Small intestine (tissue), 7 donors: ENCODE measurements around the gene GAA. TPM values are rescaled to one million over a fixed set of nuclear protein-coding genes. Genes with fewer than 3 reads are reported as not detected.

Experiments
- DNase-seq, 2 donors: peaks; one replicate each; pipeline versions ENCODE4 v3.0.0 to v3.0.0-alpha.2; 2013
- FAIRE-seq: peaks from 2 replicates; lab custom pipeline; 2012; peaks lifted over from hg19 to GRCh38; lab: Jason Lieb, UNC
- H3K27ac ChIP-seq, 3 donors: one replicate each; pipeline ENCODE4 v1.5.1; 2013; ENCODE audit warnings: low read length in 2 of 3, mild to moderate bottlenecking in 2 of 3, control low read depth in 1 of 3, inconsistent platforms in 1 of 3, low read depth in 1 of 3, moderate library complexity in 1 of 3
- H3K27me3 ChIP-seq, 3 donors: one replicate each; pipeline ENCODE4 v1.6.1; 2013; ENCODE audit warnings: low read length in 3 of 3, inconsistent platforms in 1 of 3; ENCODE audit not compliant: control insufficient read depth in 3 of 3, insufficient read depth in 3 of 3
- H3K36me3 ChIP-seq, 3 donors: one replicate each; pipeline ENCODE4 v1.6.1; 2013; ENCODE audit warnings: low read length in 3 of 3, inconsistent platforms in 1 of 3, low read depth in 1 of 3, mild to moderate bottlenecking in 1 of 3, moderate library complexity in 1 of 3; ENCODE audit not compliant: control insufficient read depth in 3 of 3, insufficient read depth in 2 of 3
- H3K4me1 ChIP-seq, 3 donors: one replicate each; pipeline ENCODE4 v1.6.1; 2013; ENCODE audit warnings: low read length in 2 of 3, inconsistent platforms in 1 of 3, low read depth in 1 of 3, mild to moderate bottlenecking in 1 of 3, moderate library complexity in 1 of 3; ENCODE audit not compliant: control insufficient read depth in 3 of 3, insufficient read depth in 2 of 3
- H3K4me3 ChIP-seq, 3 donors: one replicate each; pipeline ENCODE4 v1.5.1; 2013; ENCODE audit warnings: low read length in 3 of 3, control low read depth in 1 of 3, inconsistent platforms in 1 of 3, low read depth in 1 of 3, mild to moderate bottlenecking in 1 of 3, moderate library complexity in 1 of 3
- H3K9me3 ChIP-seq, 2 donors: one replicate each; pipeline ENCODE4 v1.6.1; 2013; ENCODE audit warnings: low read depth in 1 of 2, low read length in 1 of 2; ENCODE audit not compliant: control insufficient read depth in 2 of 2, insufficient read depth in 1 of 2
- WGBS, 3 donors: extraction: QIAGEN DNeasy Blood & Tissue Kit; methylation state at CpG; one replicate each; pipeline ENCODE4 v1.1.7; 2013; 5-methylcytosine and 5-hydroxymethylcytosine counted together
- polyA plus RNA-seq, 4 donors: library from polyadenylated mRNA; stranded (reverse) in 3 of 4; unstranded in 1 of 4; fragments of 200-250 nt in 3 of 4; fragments of 120-200 nt in 1 of 4; gene quantifications; one replicate each; pipeline versions ENCODE4 v1.2.1 to v1.2.3, GENCODE V29; 2013
- donor health status: healthy with polysubstance abuse.
- donor health status: control.
- donor health status: control.
- donor health status: Bipolar disorder and iron deficiency.
- donor health status: healthy.

GAA gene
- polyA plus RNA-seq, 4 donors, result 13.2 to 64.4 (median 21.3) TPM

DNA sequence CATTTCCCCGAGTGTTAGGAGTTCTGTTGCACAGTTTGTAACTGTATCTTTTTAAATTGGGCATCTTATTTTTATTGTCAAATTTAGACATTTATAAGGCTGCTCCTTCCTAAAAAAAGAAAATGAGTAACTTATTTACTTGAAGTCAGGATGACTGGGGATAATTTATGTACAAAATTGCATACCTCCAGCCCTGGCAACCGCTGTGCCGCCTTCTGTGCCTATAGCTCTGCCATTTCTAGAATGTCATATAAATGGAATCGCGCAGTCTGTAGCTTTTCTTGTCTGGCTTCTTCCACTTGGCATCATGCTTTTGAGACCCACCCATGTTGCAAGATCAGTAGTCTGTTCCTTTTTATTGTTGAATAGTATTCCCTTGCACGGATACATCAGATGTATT, 29.0 kb upstream of the GAA start:
- FAIRE-seq (no peak), DNase-seq (no peak)
- WGBS, 3 donors, result 92 to 96% (median 95%) methylated on average over 6 of the region's 6 CpGs
- H3K9me3 ChIP-seq, result no peaks in the 10 kb centered on the region
- peaks cover 0 to 1% (median 0%) of the 10 kb centered on the region in 3 donors for H3K36me3 ChIP-seq
- H3K4me1 ChIP-seq, result peaks cover 3 to 7% (median 5%) of the 10 kb centered on the region in 3 donors
- H3K4me3 ChIP-seq, result no peak overlapping the region
- no peak overlapping the region for H3K27ac ChIP-seq
- H3K27me3 ChIP-seq, result no peaks in the 10 kb centered on the region

DNA sequence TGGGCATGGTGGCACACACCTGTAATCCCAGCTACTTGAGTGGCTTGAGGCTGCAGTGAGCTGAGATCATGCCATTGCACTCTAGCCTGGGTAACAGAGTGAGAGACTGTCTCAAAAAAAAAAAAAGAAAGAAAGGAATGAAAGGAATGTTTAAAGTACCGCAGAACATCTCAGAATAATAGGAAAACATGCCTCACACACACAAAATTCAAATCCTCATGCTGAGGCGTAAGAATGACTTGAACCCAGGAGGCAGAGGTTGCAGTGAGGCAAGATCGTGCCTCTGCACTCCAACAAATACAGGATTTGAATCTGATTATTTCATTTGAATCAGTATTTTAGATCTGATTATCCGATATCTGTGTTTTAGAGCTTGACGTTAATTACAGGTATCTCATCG, 21.3 kb upstream of the GAA start:
- Histone ChIP-seq H3K4me3 (no peak overlapping the region), H3K27ac (no peak overlapping the region), H3K4me1 (peaks cover 0 to 3% (median 0%) of the 10 kb centered on the region in 3 donors), H3K27me3 (no peaks in the 10 kb centered on the region), H3K9me3 (no peaks in the 10 kb centered on the region), H3K36me3 (peaks cover 0 to 12% (median 0%) of the 10 kb centered on the region in 3 donors)
- no peak for FAIRE-seq
- 82 to 91% (median 86%) methylated on average over 6 of the region's 6 CpGs for WGBS, 3 donors
- no peak for DNase-seq

DNA sequence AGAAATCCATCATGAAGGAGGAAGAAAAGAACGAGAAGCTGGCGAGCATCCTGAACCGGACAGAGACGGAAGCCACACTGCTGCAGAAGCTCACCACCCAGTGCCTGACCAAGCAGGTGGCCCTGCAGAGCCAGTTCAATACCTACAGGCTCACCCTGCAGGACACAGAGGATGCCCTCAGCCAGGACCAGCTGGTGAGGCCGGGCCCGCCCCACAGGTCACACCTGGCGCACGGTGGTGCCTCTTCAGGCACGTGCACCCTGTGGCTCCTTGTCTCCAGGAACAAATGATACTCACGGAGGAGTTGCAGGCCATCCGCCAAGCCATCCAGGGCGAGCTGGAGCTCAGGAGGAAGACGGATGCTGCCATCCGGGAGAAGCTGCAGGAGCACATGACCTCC, 19.8 kb upstream of the GAA start:
- peaks cover 0 to 3% (median 0%) of the 10 kb centered on the region in 3 donors for H3K4me1 ChIP-seq
- peaks cover 0 to 12% (median 0%) of the 10 kb centered on the region in 3 donors for H3K36me3 ChIP-seq
- H3K27me3 ChIP-seq, result no peaks in the 10 kb centered on the region
- no peak overlapping the region for H3K27ac ChIP-seq
- DNase-seq (no peak), FAIRE-seq (no peak)
- no peak overlapping the region for H3K4me3 ChIP-seq
- H3K9me3 ChIP-seq, result no peaks in the 10 kb centered on the region
- 86 to 89% (median 88%) methylated on average over 14 of the region's 14 CpGs for WGBS, 3 donors

DNA sequence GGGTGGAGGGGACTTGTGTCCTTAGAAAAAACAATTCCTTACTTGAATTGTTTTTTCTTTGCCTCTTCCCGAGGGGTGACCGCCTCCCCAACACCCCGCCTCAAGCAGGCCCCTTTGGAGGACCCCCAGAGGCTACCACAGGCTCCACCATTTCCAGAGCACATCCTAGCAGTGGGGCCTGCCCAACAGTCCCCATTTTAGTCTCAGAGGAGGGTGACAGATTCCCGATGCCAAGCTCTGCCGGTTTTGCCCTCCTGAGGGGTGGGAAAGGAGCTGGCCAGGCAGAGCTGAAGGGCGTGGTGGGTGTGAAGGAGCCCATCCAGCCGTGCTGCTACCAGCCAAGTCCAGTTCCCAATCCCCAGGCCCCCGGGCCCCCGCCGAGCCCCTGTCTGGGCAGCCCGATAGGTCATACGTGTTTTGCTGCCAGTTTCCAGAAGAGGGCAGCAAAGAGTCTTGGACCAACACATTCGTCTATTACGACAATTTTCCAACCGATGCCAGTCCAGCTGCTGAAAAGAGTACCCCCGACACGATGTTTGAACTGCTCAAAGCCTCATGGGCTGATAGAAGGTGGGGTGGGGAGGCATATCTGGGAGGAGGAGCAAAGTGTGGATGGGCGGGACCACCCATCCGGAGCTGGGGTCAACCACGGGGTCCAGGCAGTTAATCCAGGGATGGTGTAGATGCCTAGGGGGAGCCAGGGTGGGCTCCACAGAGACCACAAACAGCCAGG, 18.8 kb upstream of the GAA start:
- Histone ChIP-seq H3K4me3 (no peak overlapping the region), H3K4me1 (peaks cover 0 to 3% (median 0%) of the 10 kb centered on the region in 3 donors), H3K9me3 (no peaks in the 10 kb centered on the region), H3K27ac (no peak overlapping the region), H3K27me3 (no peaks in the 10 kb centered on the region), H3K36me3 (peaks cover 0 to 12% (median 0%) of the 10 kb centered on the region in 3 donors)
- WGBS, 3 donors, result 25 to 28% (median 28%) methylated on average over 20 of the region's 20 CpGs
- peak; percentile 63 to 71 for DNase-seq
- no peak for FAIRE-seq

DNA sequence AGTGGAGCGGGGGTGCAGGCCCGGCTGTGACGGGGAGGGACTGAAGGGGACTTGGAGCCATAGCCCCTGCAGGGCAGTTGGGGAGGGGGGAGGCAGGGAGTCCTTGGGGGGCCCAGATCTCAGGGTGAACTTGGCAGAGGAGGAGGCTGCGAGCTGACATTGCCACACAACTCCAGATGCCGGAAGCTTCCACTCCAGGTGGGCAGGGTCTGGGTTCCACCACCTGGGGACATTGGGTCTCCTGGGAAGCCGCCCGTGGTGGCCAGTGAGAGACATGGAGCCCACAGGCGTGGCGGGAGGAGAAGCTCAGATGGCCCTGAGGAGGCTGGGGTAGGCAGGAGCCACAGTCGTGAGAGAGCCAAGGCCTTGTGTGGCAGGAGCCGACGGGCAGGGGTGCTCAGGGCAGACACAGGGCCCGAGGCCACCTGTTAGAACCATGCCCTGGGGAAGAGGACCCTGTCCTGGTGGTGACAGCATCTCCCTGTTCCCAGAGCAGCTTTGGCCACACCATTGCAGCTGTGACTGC, 18.2 kb upstream of the GAA start:
- DNase-seq, result no peak
- no peak overlapping the region for H3K4me3 ChIP-seq
- WGBS, 3 donors, result 83 to 87% (median 86%) methylated on average over 12 to 13 of the region's 13 CpGs

DNA sequence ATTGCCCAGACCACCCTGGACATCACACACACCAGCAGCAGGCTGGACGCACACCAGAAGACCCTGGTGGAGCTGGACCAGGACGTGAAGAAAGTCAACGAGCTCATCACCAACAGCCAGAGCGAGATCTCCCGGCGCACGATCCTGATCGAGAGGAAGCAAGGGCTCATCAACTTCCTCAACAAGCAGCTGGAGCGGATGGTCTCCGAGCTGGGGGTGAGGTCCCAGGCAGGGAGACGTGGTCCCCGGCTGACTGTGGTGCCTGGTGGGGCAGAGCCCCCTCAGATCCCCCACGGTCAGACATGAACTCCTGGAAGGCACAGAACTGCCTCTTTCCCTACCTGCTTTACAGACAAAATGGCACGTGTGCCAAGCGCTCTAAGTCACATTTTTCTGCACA, 16.6 kb upstream of the GAA start:
- no peak for FAIRE-seq
- Histone ChIP-seq H3K4me1 (peaks cover 0 to 3% (median 0%) of the 10 kb centered on the region in 3 donors), H3K9me3 (no peaks in the 10 kb centered on the region), H3K27me3 (no peaks in the 10 kb centered on the region), H3K4me3 (no peak overlapping the region), H3K36me3 (peaks cover 0 to 13% (median 0%) of the 10 kb centered on the region in 3 donors), H3K27ac (no peak overlapping the region)
- 84 to 90% (median 87%) methylated on average over 15 of the region's 15 CpGs for WGBS, 3 donors
- DNase-seq, result no peak

More for the DNA sequence above, 18.2 kb upstream of the GAA start:
- Histone ChIP-seq H3K9me3 (no peaks in the 10 kb centered on the region), H3K4me1 (peaks cover 0 to 3% (median 0%) of the 10 kb centered on the region in 3 donors), H3K36me3 (peaks cover 0 to 12% (median 0%) of the 10 kb centered on the region in 3 donors), H3K27me3 (no peaks in the 10 kb centered on the region), H3K27ac (no peak overlapping the region)
- FAIRE-seq, result no peak

DNA sequence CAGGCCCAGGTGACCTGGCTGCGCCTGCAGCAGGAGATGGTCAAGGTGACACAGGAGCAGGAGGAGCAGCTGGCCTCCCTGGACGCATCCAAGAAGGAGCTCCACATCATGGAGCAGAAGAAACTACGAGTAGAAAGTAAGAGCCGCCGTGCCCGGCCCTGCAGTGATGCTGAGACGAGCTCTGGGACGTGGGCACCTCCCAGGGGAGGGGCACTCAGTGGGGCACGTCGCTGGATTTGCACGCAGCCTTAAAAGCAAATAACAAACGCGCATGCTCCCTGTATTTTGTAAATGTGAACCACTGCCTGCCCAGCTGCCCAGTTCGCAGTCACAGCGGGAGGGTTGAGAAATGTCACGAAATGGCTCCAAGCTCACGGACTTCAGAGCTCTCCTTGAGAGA, 15.3 kb upstream of the GAA start:
- Histone ChIP-seq H3K4me1 (peaks cover 0 to 3% (median 0%) of the 10 kb centered on the region in 3 donors), H3K4me3 (no peak overlapping the region), H3K36me3 (peaks cover 0 to 14% (median 0%) of the 10 kb centered on the region in 3 donors), H3K27me3 (no peaks in the 10 kb centered on the region), H3K27ac (no peak overlapping the region), H3K9me3 (no peaks in the 10 kb centered on the region)
- WGBS, 3 donors, result 74 to 83% (median 82%) methylated on average over 17 of the region's 17 CpGs
- DNase-seq (no peak), FAIRE-seq (no peak)

DNA sequence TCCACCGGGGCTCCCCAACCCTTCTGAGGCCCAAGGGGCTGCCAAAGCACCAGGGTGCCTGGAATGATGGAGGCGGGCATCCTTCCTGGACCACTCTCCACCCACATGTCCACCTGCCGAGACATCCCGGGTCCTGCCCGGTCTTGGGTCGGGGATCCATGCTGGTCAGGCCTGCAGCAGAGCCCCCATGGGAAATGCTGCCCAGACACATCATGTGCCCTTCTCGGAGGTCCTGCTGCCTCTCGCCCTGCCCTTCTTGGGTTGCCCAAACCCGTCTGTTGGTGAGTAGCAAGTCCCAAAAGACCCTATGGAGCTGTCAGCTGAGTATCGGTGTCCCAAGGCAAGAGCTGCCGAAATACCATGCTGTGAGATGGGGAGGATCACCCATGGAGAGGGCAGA, 14.8 kb upstream of the GAA start:
- FAIRE-seq, result no peak

More for the DNA sequence above, 14.8 kb upstream of the GAA start:
- Histone ChIP-seq H3K27me3 (no peaks in the 10 kb centered on the region), H3K27ac (no peak overlapping the region), H3K4me3 (no peak overlapping the region), H3K4me1 (peaks cover 0 to 3% (median 0%) of the 10 kb centered on the region in 3 donors), H3K36me3 (peaks cover 0 to 12% (median 0%) of the 10 kb centered on the region in 3 donors), H3K9me3 (no peaks in the 10 kb centered on the region)
- DNase-seq, result no peak
- 84 to 90% (median 87%) methylated on average over 11 of the region's 11 CpGs for whole genome bisulfite sequencing, 3 donors
